ENCODE measurements around the gene NOVA2.
"Not testable (repeated sequence)": the region's sequence is repeated elsewhere in the genome, so short reads cannot be mapped to it uniquely, and the experiment has no call there.

The NOVA2 gene

DNA sequence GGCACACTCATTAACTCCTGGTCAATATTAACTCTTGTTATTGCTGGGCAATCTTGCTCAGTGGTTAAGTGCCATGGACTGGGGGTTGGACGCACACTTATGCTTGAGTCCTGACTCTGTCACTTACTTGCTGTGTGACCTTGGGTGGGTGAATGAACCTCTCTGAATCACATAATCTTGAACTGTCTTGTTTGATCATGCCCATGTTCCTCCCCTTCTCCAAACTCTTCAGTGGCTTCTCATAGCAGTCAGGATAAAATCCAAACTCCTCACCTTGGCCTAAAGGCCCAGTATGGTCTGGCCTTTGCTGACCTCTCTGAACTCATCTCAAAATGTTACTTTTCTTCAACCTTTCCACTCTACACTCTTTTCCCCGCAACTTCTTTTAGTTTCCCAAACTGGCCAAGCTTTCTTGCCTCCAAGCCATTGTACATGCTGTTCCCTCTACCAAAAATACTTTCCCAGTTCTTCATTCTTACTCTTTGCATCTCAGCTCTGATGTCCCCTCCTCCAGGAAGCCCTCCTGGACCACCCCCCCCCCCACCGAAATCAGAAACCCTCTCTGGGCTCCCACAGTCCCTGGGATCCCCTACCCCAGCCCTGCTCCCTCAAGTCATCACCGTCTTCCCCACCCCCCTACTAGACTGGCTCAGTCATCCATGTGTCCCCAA is 73.6 kb downstream of the NOVA2 start:
- TF ChIP-seq, protein P1, sequence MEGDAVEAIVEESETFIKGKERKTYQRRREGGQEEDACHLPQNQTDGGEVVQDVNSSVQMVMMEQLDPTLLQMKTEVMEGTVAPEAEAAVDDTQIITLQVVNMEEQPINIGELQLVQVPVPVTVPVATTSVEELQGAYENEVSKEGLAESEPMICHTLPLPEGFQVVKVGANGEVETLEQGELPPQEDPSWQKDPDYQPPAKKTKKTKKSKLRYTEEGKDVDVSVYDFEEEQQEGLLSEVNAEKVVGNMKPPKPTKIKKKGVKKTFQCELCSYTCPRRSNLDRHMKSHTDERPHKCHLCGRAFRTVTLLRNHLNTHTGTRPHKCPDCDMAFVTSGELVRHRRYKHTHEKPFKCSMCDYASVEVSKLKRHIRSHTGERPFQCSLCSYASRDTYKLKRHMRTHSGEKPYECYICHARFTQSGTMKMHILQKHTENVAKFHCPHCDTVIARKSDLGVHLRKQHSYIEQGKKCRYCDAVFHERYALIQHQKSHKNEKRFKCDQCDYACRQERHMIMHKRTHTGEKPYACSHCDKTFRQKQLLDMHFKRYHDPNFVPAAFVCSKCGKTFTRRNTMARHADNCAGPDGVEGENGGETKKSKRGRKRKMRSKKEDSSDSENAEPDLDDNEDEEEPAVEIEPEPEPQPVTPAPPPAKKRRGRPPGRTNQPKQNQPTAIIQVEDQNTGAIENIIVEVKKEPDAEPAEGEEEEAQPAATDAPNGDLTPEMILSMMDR (IDR thresholded peaks at IDR 0.05; ENCODE audit: borderline replicate concordance, control extremely low read depth, extremely low read depth, insufficient read depth, missing control alignments): no peak
- in situ Hi-C loops (cut with MboI; ENCODE audit: low sequenced_read_pairs, unreplicated experiment): no loop called here
- no peak for DNase-seq (ENCODE audit: low spot score)

DNA sequence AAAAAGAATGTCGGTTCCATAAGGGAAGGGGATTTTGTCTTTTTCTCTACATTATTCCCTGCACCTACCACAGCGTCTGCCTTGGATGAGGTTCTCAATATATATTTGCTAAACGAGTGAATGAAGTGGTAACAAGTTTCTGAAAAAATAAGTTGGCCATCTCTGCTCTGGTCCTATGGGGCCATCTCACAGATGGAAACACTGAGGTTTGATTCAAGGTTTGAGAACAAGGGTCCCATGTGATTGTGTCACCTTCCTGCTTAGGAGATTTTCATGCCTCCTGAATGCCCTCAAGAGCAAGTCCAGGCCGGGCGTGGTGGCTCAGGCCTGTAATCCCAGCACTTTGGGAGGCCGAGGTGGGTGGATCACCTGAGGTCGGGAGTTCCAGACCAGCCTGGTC is 74.4 kb downstream of the NOVA2 start:
- in situ Hi-C loops (cut with MboI; ENCODE audit: low sequenced_read_pairs, unreplicated experiment): no loop called here
- DNase-seq (ENCODE audit: low spot score): no peak
- TF ChIP-seq, protein P1 (IDR thresholded peaks at IDR 0.05; ENCODE audit: borderline replicate concordance, control extremely low read depth, extremely low read depth, insufficient read depth, missing control alignments): no peak

DNA sequence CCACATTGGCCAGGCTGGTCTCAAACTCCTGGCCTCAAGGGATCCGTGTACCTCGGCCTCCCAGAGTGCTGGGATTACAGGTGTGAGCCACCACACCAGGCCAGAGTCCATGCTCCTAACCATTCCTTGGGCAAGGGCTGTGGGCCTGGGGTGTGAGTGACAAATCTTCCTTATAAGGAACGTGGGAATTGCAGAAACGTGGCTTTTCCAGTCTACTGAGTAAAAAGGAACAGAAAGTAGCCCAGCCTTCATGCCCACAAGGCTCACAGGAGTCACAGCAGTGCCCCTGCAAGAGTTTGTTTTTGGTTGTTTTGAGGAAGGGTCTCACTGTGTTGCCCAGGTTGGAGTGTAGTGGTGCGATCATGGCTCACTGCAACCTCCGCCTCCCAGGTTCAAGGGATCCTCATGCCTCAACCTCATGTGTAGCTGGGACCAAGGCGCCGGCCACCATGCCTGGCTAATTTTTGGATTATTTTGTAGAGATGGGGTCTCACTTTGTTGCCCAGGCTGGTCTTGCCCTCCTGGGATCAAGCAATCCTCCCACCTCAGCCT is 76.3 kb downstream of the NOVA2 start:
- in situ Hi-C loops (cut with MboI; ENCODE audit: low sequenced_read_pairs, unreplicated experiment): no loop called here
- no peak for DNase-seq (ENCODE audit: low spot score)
- TF ChIP-seq, protein P1 (IDR thresholded peaks at IDR 0.05; ENCODE audit: borderline replicate concordance, control extremely low read depth, extremely low read depth, insufficient read depth, missing control alignments): no peak

DNA sequence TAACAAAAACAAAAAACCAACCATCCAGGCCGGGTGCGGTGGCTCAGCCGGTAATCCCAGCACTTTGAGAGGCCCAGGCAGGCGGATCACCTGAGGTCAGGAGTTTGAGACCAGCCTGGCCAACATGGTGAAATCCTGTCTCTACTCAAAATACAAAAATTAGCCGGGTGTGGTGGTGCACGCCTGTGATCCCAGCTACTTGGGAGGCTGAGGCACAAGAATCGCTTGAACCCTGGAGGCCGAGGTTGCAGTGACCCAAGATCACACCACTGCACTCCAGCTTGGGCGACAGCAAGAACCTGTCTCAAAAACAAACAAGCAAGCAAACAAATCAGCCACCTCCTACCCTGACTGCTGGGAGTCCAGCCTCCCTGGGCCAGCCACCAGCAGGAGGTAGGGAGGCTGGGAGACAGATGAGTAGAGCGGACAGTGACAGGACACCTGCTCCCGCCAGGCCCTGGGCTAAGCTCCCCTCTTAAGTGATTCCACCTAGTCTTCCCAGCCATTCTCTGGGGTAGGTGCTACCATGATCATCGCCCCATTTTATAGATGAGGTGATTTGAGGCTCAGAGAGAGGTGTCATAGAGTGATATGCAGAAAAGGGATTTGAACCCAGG is 77.6 kb downstream of the NOVA2 start:
- DNase-seq (ENCODE audit: low spot score); in situ Hi-C loops (cut with MboI; ENCODE audit: low sequenced_read_pairs, unreplicated experiment): not testable (repeated sequence)

- in situ Hi-C loops (cut with MboI; ENCODE audit: low sequenced_read_pairs, unreplicated experiment): no loop called here
Observed at GRCh38 chr19:45895519-45895972, 78.1 kb downstream of the NOVA2 start.

DNA sequence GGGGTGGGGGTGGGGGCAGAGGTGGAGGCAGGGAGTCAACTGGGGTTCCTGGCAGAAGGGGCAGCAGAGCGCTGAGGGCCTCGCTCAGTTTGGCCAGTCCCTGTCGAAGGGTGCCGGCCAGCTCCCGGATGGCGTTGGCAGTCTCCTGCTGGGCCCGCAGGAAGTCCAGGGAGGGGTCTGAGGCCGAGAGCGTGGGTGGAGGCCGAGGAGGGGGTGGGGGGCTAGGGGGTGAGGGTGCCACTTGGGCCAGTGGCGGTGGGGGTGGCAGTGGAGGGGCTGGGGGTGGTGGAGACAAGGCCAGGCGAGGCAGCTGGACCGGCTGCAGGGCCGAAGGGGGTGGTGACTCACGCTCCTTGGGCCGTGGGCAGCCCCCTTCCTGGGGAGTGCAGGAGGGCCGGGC is 82.8 kb downstream of the NOVA2 start:
- TF ChIP-seq, protein P1 (IDR thresholded peaks at IDR 0.05; ENCODE audit: borderline replicate concordance, control extremely low read depth, extremely low read depth, insufficient read depth, missing control alignments): no peak
- DNase-seq (ENCODE audit: low spot score): no peak
- in situ Hi-C loops (cut with MboI; ENCODE audit: low sequenced_read_pairs, unreplicated experiment): no loop called here

More at GRCh38 chr19:45895519-45895972, 78.1 kb downstream of the NOVA2 start:
- TF ChIP-seq, protein P1 (IDR thresholded peaks at IDR 0.05; ENCODE audit: borderline replicate concordance, control extremely low read depth, extremely low read depth, insufficient read depth, missing control alignments): no peak
- no peak for DNase-seq (ENCODE audit: low spot score)
